SHP77 (cell line): ENCODE results near the gene KIFC3.
"Not testable (repeated sequence)": the region's sequence is repeated elsewhere in the genome, so short reads cannot be mapped to it uniquely, and the experiment has no call there.

ENCODE experiments used
- DNase-seq, 2 experiments: peaks; one replicate each; lab custom pipeline; 2025; lab: John Stamatoyannopoulos, UW

The KIFC3 gene

GRCh38 chr16:57752581-57753447, 49.5 kb downstream of the KIFC3 start:
- no peak for DNase-seq

GRCh38 chr16:57752203-57752580, 50.1 kb downstream of the KIFC3 start:
- DNase-seq, result no peak

- DNase-seq, result no peak
These were observed 50.6 kb downstream of the KIFC3 start for GRCh38 chr16:57751539-57752202.

GRCh38 chr16:57750796-57751538, 51.3 kb downstream of the KIFC3 start:
- no peak for DNase-seq

GRCh38 chr16:57749856-57750452, 52.3 kb downstream of the KIFC3 start:
- no peak for DNase-seq

- DNase-seq, result no peak
These were observed 53.1 kb downstream of the KIFC3 start for GRCh38 chr16:57749101-57749692.

- no peak for DNase-seq
These were observed 53.7 kb downstream of the KIFC3 start for GRCh38 chr16:57748596-57748995.

GRCh38 chr16:57747996-57748395, 54.3 kb downstream of the KIFC3 start:
- DNase-seq, result no peak

- DNase-seq, result no peak
These were observed 54.8 kb downstream of the KIFC3 start for GRCh38 chr16:57747496-57747895.

- DNase-seq, result no peak
These were observed 55.2 kb downstream of the KIFC3 start for GRCh38 chr16:57747091-57747490.

- not testable (repeated sequence) for DNase-seq
These were observed 56.0 kb downstream of the KIFC3 start for GRCh38 chr16:57746316-57746715.

- DNase-seq, result no peak
These were observed 56.5 kb downstream of the KIFC3 start for GRCh38 chr16:57745768-57746167.

GRCh38 chr16:57744642-57744903, 57.7 kb downstream of the KIFC3 start:
- DNase-seq, result no peak

- DNase-seq, result no peak
These were observed 58.2 kb downstream of the KIFC3 start for GRCh38 chr16:57743886-57744641.

GRCh38 chr16:57743458-57743857, 58.8 kb downstream of the KIFC3 start:
- DNase-seq, result no peak

GRCh38 chr16:57742543-57742942, 59.7 kb downstream of the KIFC3 start:
- no peak for DNase-seq

- no peak for DNase-seq
These were observed 60.6 kb downstream of the KIFC3 start for GRCh38 chr16:57741660-57742191.

- DNase-seq, result no peak
These were observed 61.7 kb downstream of the KIFC3 start for GRCh38 chr16:57740423-57741071.

- DNase-seq, result no peak
These were observed 62.4 kb downstream of the KIFC3 start for GRCh38 chr16:57739756-57740422.

GRCh38 chr16:57738844-57739243, 63.4 kb downstream of the KIFC3 start:
- DNase-seq, result no peak
